Naive thymus-derived CD4-positive, alpha-beta T cell (primary cell): ENCODE data around the gene BRK1. TPM values are rescaled to one million over a fixed set of nuclear protein-coding genes. Genes with fewer than 3 reads are reported as not detected.
"Not testable (repeated sequence)": the region's sequence is repeated elsewhere in the genome, so short reads cannot be mapped to it uniquely, and the experiment has no call there.

Experiments
- ATAC-seq: fragments of 150-1000 bp; cut with Tn5 transposase; 2 replicates; pipeline ENCODE4 v1.10.0; 2021; ENCODE audit warnings: mild to moderate bottlenecking, moderate library complexity
- CTCF ChIA-PET: fragments of 350-600 bp; sonication (Branson Sonifier 250); formaldehyde crosslinking; loops from one replicate; lab custom pipeline; 2021; ENCODE audit warnings: antibody characterized with exemption; lab: Charles Lee
- POLR2A ChIA-PET: fragments of 350-600 bp; sonication (Branson Sonifier 250); formaldehyde crosslinking; loops from one replicate; lab custom pipeline; 2021; ENCODE audit warnings: antibody characterized with exemption, inconsistent platforms; lab: Charles Lee
- DNase-seq, 9 donors: peaks; one replicate each; pipeline versions ENCODE4 v3.0.0 to v3.0.0-alpha.2; 2020 to 2022; ENCODE audit warnings: mixed read lengths in 1 of 9
- H3K27ac ChIP-seq: one replicate; pipeline ENCODE4 v1.7.0; 2013; ENCODE audit warnings: mild to moderate bottlenecking, low read depth, low read length, moderate library complexity
- H3K27me3 ChIP-seq, 2 donors: one replicate each; pipeline ENCODE4 v1.7.0; 2013; ENCODE audit warnings: low read length in 2 of 2, mild to moderate bottlenecking in 2 of 2, moderate library complexity in 2 of 2; ENCODE audit not compliant: control insufficient read depth in 2 of 2, insufficient read depth in 2 of 2
- H3K36me3 ChIP-seq, 3 experiments: 1 replicate in 2 of 3; 2 replicates in 1 of 3; pipeline ENCODE4 v1.7.0; 2013; ENCODE audit warnings: low read length in 3 of 3, mild to moderate bottlenecking in 3 of 3, moderate library complexity in 1 of 3; ENCODE audit not compliant: insufficient read depth in 3 of 3, control insufficient read depth in 2 of 3
- H3K4me1 ChIP-seq, 2 donors: one replicate each; pipeline ENCODE4 v1.7.0; 2013; ENCODE audit warnings: low read length in 2 of 2, mild to moderate bottlenecking in 2 of 2, moderate library complexity in 1 of 2; ENCODE audit not compliant: control insufficient read depth in 2 of 2, insufficient read depth in 2 of 2
- H3K4me3 ChIP-seq: 2 replicates; pipeline ENCODE4 v1.7.0; 2013; ENCODE audit warnings: mild to moderate bottlenecking, low read length
- H3K9me3 ChIP-seq, 3 experiments: 1 replicate in 2 of 3; 2 replicates in 1 of 3; pipeline ENCODE4 v1.7.0; 2013; ENCODE audit warnings: low read length in 3 of 3; ENCODE audit not compliant: control insufficient read depth in 2 of 3
- H3K27ac Mint-ChIP-seq, 9 donors: one replicate each; pipeline ENCODE4 v1.8.0; 2020 to 2022; ENCODE audit warnings: mixed read lengths in 9 of 9, mild to moderate bottlenecking in 8 of 9, moderate library complexity in 5 of 9, inconsistent platforms in 2 of 9
- H3K27me3 Mint-ChIP-seq, 5 donors: one replicate each; pipeline ENCODE4 v1.8.0; 2021 to 2022; ENCODE audit warnings: mixed read lengths in 5 of 5, mild to moderate bottlenecking in 1 of 5
- H3K36me3 Mint-ChIP-seq, 5 donors: one replicate each; pipeline ENCODE4 v1.8.0; 2020 to 2022; ENCODE audit warnings: mixed read lengths in 5 of 5, mild to moderate bottlenecking in 3 of 5, inconsistent platforms in 1 of 5
- H3K4me1 Mint-ChIP-seq, 7 donors: one replicate each; pipeline ENCODE4 v1.8.0; 2020 to 2022; ENCODE audit warnings: mixed read lengths in 7 of 7, mild to moderate bottlenecking in 3 of 7, inconsistent platforms in 1 of 7
- H3K4me3 Mint-ChIP-seq, 10 donors: one replicate each; pipeline ENCODE4 v1.8.0; 2020 to 2022; ENCODE audit warnings: mild to moderate bottlenecking in 10 of 10, mixed read lengths in 10 of 10, moderate library complexity in 6 of 10, inconsistent platforms in 2 of 10
- H3K9me3 Mint-ChIP-seq, 11 donors: one replicate each; pipeline ENCODE4 v1.8.0; 2020 to 2022; ENCODE audit warnings: mixed read lengths in 11 of 11, mild to moderate bottlenecking in 4 of 11, inconsistent platforms in 1 of 11, moderate library complexity in 1 of 11
- intact Hi-C, 2 donors: fragments of 100-400 bp; cut with micrococcal nuclease; formaldehyde crosslinking; loops; one replicate each; pipeline ENCODE4 v1.15.1; 2023
- polyA plus RNA-seq, 2 donors: library from polyadenylated mRNA; unstranded; fragments of 300-500 nt; fragmentation: Illumina TruSeq; gene quantifications; one replicate each; pipeline ENCODE4 v1.2.3, GENCODE V29; 2021
- total RNA-seq, 6 experiments: library from RNA in 5 of 6; stranded (reverse) in 5 of 6; gene quantifications; 1 replicate in 5 of 6; 2 replicates in 1 of 6; pipeline ENCODE4 v1.2.3 and lab custom pipeline; 2021 to 2026

BRK1 gene
- total and polyA plus RNA-seq, 7 experiments from 2014 or later, result 40.9 to 256 (median 66.9) TPM

GRCh38 chr3:10090179-10090578, 25.3 kb upstream of the BRK1 start:
- ATAC-seq (no peak), DNase-seq (no peak)
- Histone ChIP-seq H3K27ac (no peak overlapping the region), H3K4me1 (no peaks in the 10 kb centered on the region), H3K36me3 (peaks cover 0 to 17% (median 0%) of the 10 kb centered on the region in 3 experiments), H3K4me3 (no peak overlapping the region), H3K9me3 (no peaks in the 10 kb centered on the region), H3K27me3 (no peaks in the 10 kb centered on the region)
- H3K27ac Mint-ChIP-seq, result no peak overlapping the region
- no peak overlapping the region for H3K4me3 Mint-ChIP-seq
- no peaks in the 10 kb centered on the region for H3K9me3 Mint-ChIP-seq
- H3K4me1 Mint-ChIP-seq, result peaks cover 0 to 2% (median 0%) of the 10 kb centered on the region in 7 donors
- H3K27me3 Mint-ChIP-seq, result no peaks in the 10 kb centered on the region
- CTCF ChIA-PET, result no interaction called here
- intact Hi-C loops, result no loop called here
- H3K36me3 Mint-ChIP-seq, result peaks cover 5 to 33% (median 19%) of the 10 kb centered on the region in 5 donors
- POLR2A ChIA-PET, result no interaction called here

GRCh38 chr3:10090774-10091173, 24.7 kb upstream of the BRK1 start:
- H3K27me3 ChIP-seq, intact Hi-C loops, H3K27ac ChIP-seq, H3K4me3 Mint-ChIP-seq, ATAC-seq, H3K9me3 ChIP-seq, H3K27ac Mint-ChIP-seq, H3K27me3 Mint-ChIP-seq, H3K9me3 Mint-ChIP-seq, H3K4me3 ChIP-seq, POLR2A ChIA-PET, H3K4me1 Mint-ChIP-seq, CTCF ChIA-PET, H3K4me1 ChIP-seq, DNase-seq: not testable (repeated sequence)
- H3K36me3 Mint-ChIP-seq, result peaks cover 5 to 33% (median 19%) of the 10 kb centered on the region in 5 donors
- H3K36me3 ChIP-seq, result peaks cover 0 to 17% (median 0%) of the 10 kb centered on the region in 3 experiments

GRCh38 chr3:10091387-10091786, 24.1 kb upstream of the BRK1 start:
- H3K9me3 ChIP-seq, H3K27ac ChIP-seq, H3K27me3 Mint-ChIP-seq, H3K27me3 ChIP-seq, intact Hi-C loops, H3K27ac Mint-ChIP-seq, POLR2A ChIA-PET, H3K4me1 Mint-ChIP-seq, H3K9me3 Mint-ChIP-seq, ATAC-seq, H3K4me3 ChIP-seq, CTCF ChIA-PET, H3K4me1 ChIP-seq, H3K4me3 Mint-ChIP-seq, DNase-seq: not testable (repeated sequence)
- H3K36me3 ChIP-seq, result peaks cover 0 to 20% (median 0%) of the 10 kb centered on the region in 3 experiments
- peaks cover 5 to 33% (median 17%) of the 10 kb centered on the region in 5 donors for H3K36me3 Mint-ChIP-seq

GRCh38 chr3:10093678-10094077, 21.8 kb upstream of the BRK1 start:
- peaks cover 0 to 2% (median 0%) of the 10 kb centered on the region in 7 donors for H3K4me1 Mint-ChIP-seq
- no peak for DNase-seq
- H3K27me3 ChIP-seq, result no peaks in the 10 kb centered on the region
- peaks cover 0 to 18% (median 0%) of the 10 kb centered on the region in 3 experiments for H3K36me3 ChIP-seq
- CTCF ChIA-PET, result no interaction called here
- no peak overlapping the region for H3K27ac ChIP-seq
- intact Hi-C loops, result no loop called here
- H3K9me3 Mint-ChIP-seq, result no peaks in the 10 kb centered on the region
- H3K36me3 Mint-ChIP-seq, result peaks cover 5 to 33% (median 10%) of the 10 kb centered on the region in 5 donors
- no peak for ATAC-seq
- H3K4me1 ChIP-seq, result no peaks in the 10 kb centered on the region
- POLR2A ChIA-PET, result no interaction called here
- no peaks in the 10 kb centered on the region for H3K27me3 Mint-ChIP-seq
- no peak overlapping the region for H3K4me3 ChIP-seq
- H3K4me3 Mint-ChIP-seq, result no peak overlapping the region
- no peaks in the 10 kb centered on the region for H3K9me3 ChIP-seq
- H3K27ac Mint-ChIP-seq, result no peak overlapping the region

- H3K27ac ChIP-seq, result no peak overlapping the region
- intact Hi-C loops, result no loop called here
- no peak overlapping the region for H3K4me3 ChIP-seq
- no peaks in the 10 kb centered on the region for H3K9me3 ChIP-seq
- Mint-ChIP-seq H3K4me3 (no peak overlapping the region), H3K27ac (no peak overlapping the region), H3K27me3 (no peaks in the 10 kb centered on the region), H3K4me1 (no peaks in the 10 kb centered on the region), H3K36me3 (peaks cover 0 to 17% (median 3%) of the 10 kb centered on the region in 5 donors), H3K9me3 (no peaks in the 10 kb centered on the region)
- peaks cover 0 to 3% (median 0%) of the 10 kb centered on the region in 3 experiments for H3K36me3 ChIP-seq
- ChIA-PET CTCF (no interaction called here), POLR2A (no interaction called here)
- ATAC-seq, result no peak
- H3K27me3 ChIP-seq, result no peaks in the 10 kb centered on the region
- no peak for DNase-seq
- no peaks in the 10 kb centered on the region for H3K4me1 ChIP-seq
Observed at GRCh38 chr3:10099041-10099440, 16.4 kb upstream of the BRK1 start.

- Histone ChIP-seq H3K4me1 (no peaks in the 10 kb centered on the region), H3K4me3 (no peak overlapping the region), H3K27ac (no peak overlapping the region), H3K9me3 (no peaks in the 10 kb centered on the region), H3K36me3 (no peaks in the 10 kb centered on the region), H3K27me3 (no peaks in the 10 kb centered on the region)
- Mint-ChIP-seq H3K4me1 (no peaks in the 10 kb centered on the region), H3K9me3 (no peaks in the 10 kb centered on the region), H3K27me3 (no peaks in the 10 kb centered on the region), H3K27ac (no peak overlapping the region), H3K4me3 (no peak overlapping the region), H3K36me3 (no peaks in the 10 kb centered on the region)
- no peak for ATAC-seq
- POLR2A ChIA-PET, result no interaction called here
- no peak for DNase-seq
- CTCF ChIA-PET, result no interaction called here
- intact Hi-C loops, result no loop called here
Observed at GRCh38 chr3:10106919-10107318, 8.6 kb upstream of the BRK1 start.

GRCh38 chr3:10108091-10108490, 7.4 kb upstream of the BRK1 start, which contains the start of gene FANCD2OS:
FANCD2OS (minus strand) TSS chr3:10108255; CDS start chr3:10104774, 3,481 bp downstream.
- no peak within 1 kb of the TSS for H3K4me3 ChIP-seq
- no peaks in the 10 kb centered on the region for H3K4me1 ChIP-seq
- H3K36me3 ChIP-seq, result no peaks in the 10 kb centered on the region
- no peak within 1 kb of the TSS for H3K27ac ChIP-seq
- H3K9me3 ChIP-seq, result no peaks in the 10 kb centered on the region
- no peaks in the 10 kb centered on the region for H3K9me3 Mint-ChIP-seq
- no peak within 1 kb of the TSS for H3K4me3 Mint-ChIP-seq
- no peaks in the 10 kb centered on the region for H3K4me1 Mint-ChIP-seq
- H3K27ac Mint-ChIP-seq, result no peak within 1 kb of the TSS
- H3K27me3 ChIP-seq, result no peaks in the 10 kb centered on the region
- intact Hi-C loops, result no loop called here
- H3K27me3 Mint-ChIP-seq, result no peaks in the 10 kb centered on the region
- ATAC-seq (no peak), DNase-seq (no peak)
- POLR2A ChIA-PET, result interaction anchor here (0.6 kb wide), 1 partner anchor 858 kb away, joined by 3 read pairs; the partner anchor contains the start of gene SRGAP3
- CTCF ChIA-PET, result no interaction called here
- H3K36me3 Mint-ChIP-seq, result no peaks in the 10 kb centered on the region
